GM19099 (cell line): ENCODE measurements around the gene RCOR2.

Experiments used
- POLR2A ChIP-seq: IDR thresholded peaks from 3 replicates; pipeline ENCODE4 v1.6.1; 2011; ENCODE audit warnings: low read depth; ENCODE audit not compliant: insufficient read length; ENCODE audit errors: extremely low read depth

The RCOR2 gene

GRCh38 chr11:63882555-63883242 is 34.3 kb downstream of the RCOR2 start:
- TF ChIP-seq POLR2A = no peak

DNA sequence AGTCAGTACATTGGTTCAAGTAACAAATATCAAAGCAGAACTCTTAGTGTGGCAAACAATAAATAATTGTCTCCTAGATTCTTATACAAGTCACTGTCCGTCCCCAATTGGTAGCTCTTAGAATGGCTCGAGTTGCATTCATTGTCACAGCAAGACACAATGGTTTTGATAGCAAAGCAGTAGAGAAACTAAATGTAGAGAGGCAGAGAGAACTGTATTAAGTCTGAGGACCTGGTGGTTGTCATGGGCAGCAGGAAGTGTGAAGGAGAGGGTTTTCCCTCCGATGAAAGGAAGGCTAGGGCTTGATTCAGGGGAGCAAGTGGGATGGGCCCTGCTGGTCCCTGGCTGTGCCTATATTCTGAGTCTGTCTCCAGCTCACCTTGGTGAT is 36.6 kb downstream of the RCOR2 start:
- TF ChIP-seq POLR2A = no peak

DNA sequence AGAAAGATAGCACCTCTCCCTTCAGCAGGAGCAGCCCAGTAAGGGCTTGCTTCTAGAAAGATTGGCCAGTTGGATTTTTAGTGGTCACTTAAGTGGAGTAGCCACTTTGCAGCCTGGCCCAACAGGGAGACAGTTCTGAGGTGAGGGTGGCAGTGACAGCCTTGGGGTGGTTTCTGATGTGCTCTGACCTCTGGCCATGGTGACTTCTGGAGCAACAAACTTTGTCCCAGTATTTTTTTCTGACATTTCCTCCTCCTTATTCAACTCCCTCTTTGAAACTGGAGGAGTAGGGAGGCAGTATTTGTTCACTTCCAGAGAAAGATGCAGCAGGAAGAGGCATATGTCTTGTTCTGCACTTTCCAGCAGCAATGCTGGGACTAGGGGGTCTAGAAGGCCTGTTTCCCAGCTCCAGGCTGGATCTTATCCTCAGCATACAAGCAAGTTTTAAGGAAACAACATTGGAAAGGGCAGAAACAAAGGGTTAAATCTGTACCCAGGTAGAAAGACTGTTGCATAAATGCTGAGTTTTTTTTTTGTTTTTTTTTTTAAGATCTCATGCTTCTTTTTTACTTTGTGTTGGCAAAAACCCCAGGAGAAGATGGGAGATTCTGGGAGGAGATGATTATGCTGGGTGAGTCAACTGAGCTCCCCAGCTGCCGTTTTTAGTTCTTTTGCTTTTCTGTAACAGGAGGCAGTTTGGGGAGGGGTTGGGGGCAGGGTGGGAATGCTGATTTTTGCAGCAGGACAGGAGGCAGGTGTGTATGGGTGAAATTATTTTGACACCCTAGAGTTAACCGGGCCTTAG is 37.2 kb downstream of the RCOR2 start:
- TF ChIP-seq POLR2A = no peak

DNA sequence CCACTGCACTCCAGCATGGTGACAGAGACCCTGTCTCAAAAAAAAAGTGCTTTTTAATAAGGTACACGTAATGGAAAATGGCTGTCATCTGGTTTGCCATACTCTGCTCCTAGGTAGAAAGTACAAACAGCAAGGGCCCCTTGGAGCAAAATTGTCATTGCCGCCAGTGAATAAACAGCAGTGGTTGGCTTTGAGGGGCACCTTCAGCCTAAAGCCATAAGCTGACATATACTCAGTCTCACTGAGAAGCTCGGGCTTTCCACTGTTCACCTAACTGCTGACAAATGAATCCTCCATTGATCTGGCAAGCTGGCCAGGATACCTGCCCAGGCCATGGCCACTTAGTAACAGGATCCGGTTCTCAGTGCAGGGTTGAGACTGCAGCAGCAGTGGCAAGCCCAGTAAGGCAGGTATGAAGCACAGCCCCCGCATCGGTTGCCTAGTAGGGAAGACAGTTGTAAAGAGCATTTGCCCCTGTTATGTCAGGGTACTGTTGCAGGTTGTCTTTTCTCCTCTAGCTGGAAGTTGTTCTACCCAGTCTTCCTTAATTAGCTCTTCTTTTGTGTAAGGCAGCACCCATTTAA is 39.2 kb downstream of the RCOR2 start:
- no peak for TF ChIP-seq POLR2A

DNA sequence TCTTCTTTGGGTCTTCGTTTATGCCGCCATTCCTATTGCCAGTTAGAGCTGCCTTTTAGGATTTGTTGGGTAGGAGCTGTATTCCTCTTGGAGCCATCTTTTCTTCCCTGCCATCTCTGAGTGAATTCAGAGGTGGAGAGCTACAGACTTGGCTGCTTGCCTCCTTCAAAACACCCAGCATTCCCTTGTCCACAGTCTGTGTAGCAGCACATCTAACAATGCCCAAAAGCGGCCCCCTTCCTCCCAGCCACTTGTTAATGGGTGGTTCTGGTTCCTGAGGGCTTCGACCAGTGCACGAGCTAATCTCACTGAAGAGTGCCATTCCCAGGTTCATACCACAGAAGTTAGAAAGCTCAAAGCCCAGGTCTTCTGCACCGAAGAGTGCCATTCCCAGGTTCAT is 40.3 kb downstream of the RCOR2 start:
- no peak for TF ChIP-seq POLR2A

- no peak for TF ChIP-seq POLR2A
These were observed 41.4 kb downstream of the RCOR2 start for GRCh38 chr11:63875506-63876065.

DNA sequence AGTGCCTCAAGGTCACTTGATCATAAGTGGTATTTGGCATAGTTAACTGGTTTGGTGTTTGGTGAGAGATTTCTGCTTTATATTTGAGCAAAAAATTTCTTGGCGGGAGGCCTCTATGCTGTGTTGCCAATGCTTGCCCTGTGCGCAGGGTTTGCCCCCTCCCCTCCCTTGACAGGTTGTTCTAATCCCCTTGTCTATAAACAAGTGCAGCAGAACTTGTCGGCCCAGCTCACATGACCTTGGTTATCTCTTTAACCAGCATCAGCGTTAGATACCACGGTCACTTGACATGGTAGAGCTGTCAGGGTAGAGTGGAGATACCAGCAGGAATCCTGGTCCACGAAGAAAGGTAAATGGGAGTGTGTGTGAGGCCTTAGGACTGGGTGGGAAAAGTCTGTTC is 42.5 kb downstream of the RCOR2 start:
- no peak for TF ChIP-seq POLR2A

DNA sequence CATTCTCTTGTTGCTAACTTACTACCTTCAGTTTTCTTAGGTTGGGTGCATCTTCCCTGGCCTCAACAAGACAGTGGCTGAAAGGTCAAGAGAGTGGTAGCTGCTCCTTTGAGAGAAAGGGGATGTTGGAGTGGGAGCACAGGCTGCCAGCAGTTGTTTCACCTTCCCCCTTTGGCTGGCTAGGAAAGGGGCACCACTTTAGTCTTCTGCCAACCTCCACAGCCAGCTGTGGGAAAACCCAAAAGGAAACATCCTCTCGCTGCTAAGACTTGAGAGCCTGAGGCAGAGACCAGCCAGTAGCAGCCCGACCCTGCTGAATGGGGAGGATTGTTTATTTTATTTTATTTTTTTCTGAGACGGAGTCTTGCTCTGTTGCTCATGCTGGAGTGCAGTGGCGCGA is 43.7 kb downstream of the RCOR2 start:
- TF ChIP-seq POLR2A = no peak

DNA sequence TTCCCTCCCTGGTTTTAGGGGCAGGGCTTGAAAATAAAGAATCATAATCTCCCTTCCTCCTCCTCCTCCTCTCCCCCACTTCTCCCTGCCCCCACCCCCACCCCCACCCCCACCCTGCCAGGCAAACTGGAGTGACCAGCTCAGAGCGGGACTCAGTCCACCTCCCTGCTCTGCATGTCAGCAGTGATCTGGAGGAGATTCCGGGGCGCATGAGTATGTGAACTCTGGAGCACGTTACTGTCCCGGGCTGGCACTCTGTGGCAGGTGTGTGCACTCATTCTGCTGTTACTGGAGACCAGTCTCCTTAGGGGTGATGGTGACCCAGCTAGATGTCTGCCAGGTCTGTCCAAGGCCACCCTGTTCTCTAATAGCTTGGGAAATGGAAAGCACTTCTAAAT is 44.2 kb downstream of the RCOR2 start:
- no peak for TF ChIP-seq POLR2A

DNA sequence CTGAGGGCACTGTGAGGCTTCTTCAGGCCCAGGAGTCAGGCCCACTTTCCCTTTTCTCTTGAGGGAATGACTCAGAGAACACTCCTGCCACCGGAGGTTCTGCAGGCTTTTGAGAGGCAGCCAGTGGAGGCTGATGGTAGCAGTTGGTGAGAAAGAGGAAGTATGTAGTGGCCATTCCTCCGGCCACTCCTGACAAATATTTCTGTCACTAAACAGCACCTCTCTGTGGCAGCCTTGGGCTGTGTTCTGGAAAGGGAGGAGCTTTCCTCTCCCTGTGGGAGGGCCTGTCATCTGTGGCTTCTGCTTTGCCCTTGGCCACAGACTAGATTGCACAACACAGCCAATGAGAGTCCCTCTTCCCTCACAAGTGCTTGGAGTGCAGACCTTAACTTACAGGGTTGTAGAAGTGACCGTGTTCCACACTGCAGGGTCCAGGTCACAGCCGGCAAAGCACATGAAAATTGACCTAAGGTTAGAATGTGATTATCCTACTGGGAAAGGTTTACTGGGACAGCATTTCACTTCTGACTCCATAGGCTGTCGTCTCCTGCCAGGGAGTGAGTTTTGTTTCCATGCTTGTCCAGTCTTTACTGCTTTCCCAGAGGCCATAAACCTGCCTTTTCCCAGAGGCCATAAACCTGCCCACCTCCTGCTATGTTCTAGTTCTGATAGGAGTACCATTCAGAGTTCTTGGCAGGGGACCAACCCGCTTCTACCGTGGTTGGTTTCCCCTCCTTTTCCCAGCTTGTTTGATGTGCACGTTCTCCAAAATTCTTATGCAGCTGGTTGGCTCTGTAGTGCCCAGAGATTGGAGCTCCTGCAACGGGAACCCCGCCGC is 44.8 kb downstream of the RCOR2 start:
- TF ChIP-seq POLR2A = peak; percentile 29

- TF ChIP-seq POLR2A = no peak
These were observed 46.4 kb downstream of the RCOR2 start for GRCh38 chr11:63870351-63871140.

- no peak for TF ChIP-seq POLR2A
These were observed 47.3 kb downstream of the RCOR2 start for GRCh38 chr11:63869683-63870082.

DNA sequence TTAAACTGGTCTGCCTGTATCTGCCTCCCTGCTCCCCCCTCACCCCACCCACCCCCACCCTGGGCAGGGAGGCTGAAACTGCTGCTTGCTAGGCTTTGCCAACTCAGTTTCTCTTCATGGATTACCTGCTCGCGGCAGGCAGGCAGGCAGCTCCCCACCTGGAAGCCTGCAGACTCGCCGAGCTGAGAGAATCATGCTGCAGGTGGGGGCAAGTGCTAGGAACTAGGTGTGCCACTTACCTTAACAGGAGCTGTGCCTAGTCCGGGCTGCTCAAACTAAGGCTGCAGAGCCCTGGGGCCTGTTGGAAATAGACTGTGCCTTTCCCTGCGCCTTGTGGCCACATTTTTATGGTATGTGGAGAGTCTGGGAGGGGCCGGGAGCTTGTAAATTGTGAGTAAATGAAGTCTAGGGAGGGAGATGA is 47.8 kb downstream of the RCOR2 start:
- no peak for TF ChIP-seq POLR2A
